Spleen (tissue), 11 donors: ENCODE results near the gene CCDC82. TPM values are rescaled to one million over a fixed set of nuclear protein-coding genes. Genes with fewer than 3 reads are reported as not detected.
A peak's percentile ranks its signal among the peaks of the same experiment; 100 is the strongest.

ENCODE experiments used
- DNase-seq: peaks from one replicate; pipeline ENCODE4 v3.0.0-alpha.2; 2020
- H3K27ac ChIP-seq, 8 donors: fragments of 200-600 bp; sonication (generic) in 7 of 8; 1 replicate in 4 of 8; 2 replicates in 4 of 8; pipeline versions ENCODE4 v1.5.0 to v1.8.0; 2016 to 2021; ENCODE audit warnings: inconsistent platforms in 4 of 8, mild to moderate bottlenecking in 4 of 8, moderate library complexity in 1 of 8
- H3K27me3 ChIP-seq, 7 donors: fragments of 200-600 bp; sonication (generic) in 6 of 7; replicated peaks in 1 of 7; 1 replicate in 4 of 7; 2 replicates in 3 of 7; pipeline versions ENCODE4 v1.5.0 to v1.8.0; 2016 to 2021; ENCODE audit warnings: inconsistent platforms in 3 of 7, mild to moderate bottlenecking in 1 of 7
- H3K36me3 ChIP-seq, 6 donors: fragments of 200-600 bp; sonication (generic) in 5 of 6; 1 replicate in 4 of 6; 2 replicates in 2 of 6; pipeline versions ENCODE4 v1.5.0 to v1.8.0; 2016 to 2021; ENCODE audit warnings: inconsistent platforms in 2 of 6
- H3K4me1 ChIP-seq, 6 donors: fragments of 200-600 bp; sonication (generic) in 5 of 6; 1 replicate in 3 of 6; 2 replicates in 3 of 6; pipeline versions ENCODE4 v1.5.0 to v1.8.0; 2016 to 2021; ENCODE audit warnings: inconsistent platforms in 3 of 6
- H3K4me3 ChIP-seq, 8 donors: fragments of 200-600 bp; sonication (generic) in 7 of 8; 1 replicate in 4 of 8; 2 replicates in 4 of 8; pipeline versions ENCODE4 v1.5.0 to v1.8.0; 2016 to 2021; ENCODE audit warnings: inconsistent platforms in 4 of 8, mild to moderate bottlenecking in 4 of 8, moderate library complexity in 2 of 8
- H3K9me3 ChIP-seq, 8 donors: fragments of 200-600 bp; sonication (generic) in 7 of 8; 1 replicate in 4 of 8; 2 replicates in 4 of 8; pipeline versions ENCODE4 v1.5.0 to v1.8.0; 2016 to 2021; ENCODE audit warnings: inconsistent platforms in 4 of 8
- CTCF ChIP-seq, 11 experiments: fragments of 200-600 bp in 7 of 11; fragments of 450-650 bp in 4 of 11; sonication (generic) in 4 of 11; IDR thresholded peaks in 8 of 11; conservative IDR thresholded peaks in 3 of 11; 1 replicate in 7 of 11; 2 replicates in 4 of 11; pipeline versions ENCODE4 v1.4.0 to v1.8.0; 2016 to 2021; ENCODE audit warnings: antibody characterized with exemption in 11 of 11, inconsistent platforms in 4 of 11, mild to moderate bottlenecking in 1 of 11
- POLR2A ChIP-seq, 3 donors: fragments of 450-650 bp; IDR thresholded peaks; one replicate each; pipeline ENCODE4 v1.5.1; 2017; ENCODE audit warnings: antibody characterized with exemption in 3 of 3, mild to moderate bottlenecking in 1 of 3
- POLR2AphosphoS5 ChIP-seq, 3 donors: sonication (generic); formaldehyde crosslinking; IDR thresholded peaks; one replicate each; pipeline ENCODE4 v1.5.1; 2017; ENCODE audit warnings: antibody characterized with exemption in 3 of 3
- WGBS, 5 donors: extraction: QIAGEN DNeasy Blood & Tissue Kit in 3 of 5; methylation state at CpG; one replicate each; pipeline versions ENCODE4 v1.1.5 to v1.1.7; 2013 to 2018; 5-methylcytosine and 5-hydroxymethylcytosine counted together
- intact Hi-C: fragments of 100-400 bp; cut with DNase I; formaldehyde crosslinking; loops from one replicate; pipeline ENCODE4 v1.15.0; 2023; ENCODE audit warnings: low total_unique reads
- polyA plus RNA-seq, 3 donors: library from polyadenylated mRNA; stranded (reverse); fragments of 200-250 nt; gene quantifications; one replicate each; pipeline ENCODE4 v1.2.1, GENCODE V29; 2013
- total RNA-seq, 7 donors: library from RNA; depleted of rRNA in 3 of 7; stranded (reverse); fragments of >200 nt in 3 of 7; fragmentation: NEBNext Ultra II Directional in 4 of 7; extraction: Animal tissue kit (Norgen Biotek cat#: 25700) in 4 of 7; gene quantifications; one replicate each; pipeline versions ENCODE4 v1.1.0 to v1.2.1, GENCODE V29; 2016 to 2021
- donor health status: healthy with polysubstance abuse.
- donor health status: DM: no; HTN: no; CAD: no; lungs with moderate emphysema.
- donor health status: DM: no; HTN: no; CAD: no.
- donor health status: Bipolar disorder and iron deficiency.
- donor health status: healthy.
- donor health status: DM: no; HTN: no; CAD: no.
- donor health status: DM: yes; HTN: yes; CAD: no.

Gene CCDC82
- total and polyA plus RNA-seq, 10 donors, result 21.4 to 59.8 (median 37.6) TPM

- 69 to 80% (median 75%) methylated on average over 4 of the region's 4 CpGs for WGBS, 5 donors
- H3K36me3 ChIP-seq, result no peaks in the 10 kb centered on the region
- peaks cover 0 to 21% (median 2%) of the 10 kb centered on the region in 6 donors for H3K4me1 ChIP-seq
These were observed 6.9 kb upstream of the CCDC82 start for GRCh38 chr11:96396637-96397036.

GRCh38 chr11:96394773-96395172, 5.1 kb upstream of the CCDC82 start:
- Histone ChIP-seq H3K27me3 (no peaks in the 10 kb centered on the region), H3K4me1 (peaks cover 0 to 36% (median 10%) of the 10 kb centered on the region in 6 donors), H3K36me3 (no peaks in the 10 kb centered on the region), H3K4me3 (no peak overlapping the region), H3K27ac (no peak overlapping the region), H3K9me3 (no peaks in the 10 kb centered on the region)
- intact Hi-C loops, result no loop called here
- TF ChIP-seq POLR2A (IDR thresholded peaks at IDR 0.05) (no peak), POLR2AphosphoS5 (IDR thresholded peaks at IDR 0.05) (no peak), CTCF (IDR thresholded peaks at IDR 0.05 in 8 of 11, conservative IDR thresholded peaks at IDR 0.05 in 3 of 11) (no peak)
- DNase-seq, result no peak

More at GRCh38 chr11:96396637-96397036, 6.9 kb upstream of the CCDC82 start:
- TF ChIP-seq POLR2A (IDR thresholded peaks at IDR 0.05), result no peak
- TF ChIP-seq CTCF (IDR thresholded peaks at IDR 0.05 in 8 of 11, conservative IDR thresholded peaks at IDR 0.05 in 3 of 11), result no peak
- TF ChIP-seq POLR2AphosphoS5 (IDR thresholded peaks at IDR 0.05), result no peak
- intact Hi-C loops, result no loop called here
- H3K4me3 ChIP-seq, result no peak overlapping the region
- H3K9me3 ChIP-seq, result no peaks in the 10 kb centered on the region
- H3K27me3 ChIP-seq, result no peaks in the 10 kb centered on the region
- no peak overlapping the region for H3K27ac ChIP-seq
- DNase-seq, result no peak

GRCh38 chr11:96393753-96394348, 4.1 kb upstream of the CCDC82 start:
- no peak for DNase-seq
- H3K4me1 ChIP-seq, result peaks cover 2 to 43% (median 11%) of the 10 kb centered on the region in 6 donors
- H3K27ac ChIP-seq, result no peak overlapping the region
- no peaks in the 10 kb centered on the region for H3K27me3 ChIP-seq
- no peak overlapping the region for H3K4me3 ChIP-seq
- peak; percentile 9 to 70 (median 56) for TF ChIP-seq CTCF (IDR thresholded peaks at IDR 0.05 in 8 of 11, conservative IDR thresholded peaks at IDR 0.05 in 3 of 11)
- no peak for TF ChIP-seq POLR2AphosphoS5 (IDR thresholded peaks at IDR 0.05)
- intact Hi-C loops, result no loop called here
- WGBS, 5 donors, result 21 to 41% (median 30%) methylated on average over 1 of the region's 1 CpG
- H3K36me3 ChIP-seq, result no peaks in the 10 kb centered on the region
- H3K9me3 ChIP-seq, result no peaks in the 10 kb centered on the region

GRCh38 chr11:96391698-96392307, 2.1 kb upstream of the CCDC82 start:
- peaks cover 0 to 4% (median 0%) of the 10 kb centered on the region in 6 donors for H3K36me3 ChIP-seq
- H3K4me1 ChIP-seq, result peaks cover 8 to 64% (median 27%) of the 10 kb centered on the region in 6 donors
- H3K4me3 ChIP-seq, result no peak overlapping the region
- no peaks in the 10 kb centered on the region for H3K9me3 ChIP-seq
- TF ChIP-seq POLR2A (IDR thresholded peaks at IDR 0.05), result no peak
- TF ChIP-seq POLR2AphosphoS5 (IDR thresholded peaks at IDR 0.05), result no peak
- TF ChIP-seq CTCF (IDR thresholded peaks at IDR 0.05 in 8 of 11, conservative IDR thresholded peaks at IDR 0.05 in 3 of 11), result no peak
- no peak for DNase-seq
- H3K27ac ChIP-seq, result no peak overlapping the region
- H3K27me3 ChIP-seq, result no peaks in the 10 kb centered on the region
- WGBS, 5 donors, result 96 to 99% (median 98%) methylated on average over 3 of the region's 3 CpGs
- intact Hi-C loops, result no loop called here
